GM18511 (cell line): ENCODE results near the gene IGSF21.

Experiments
- ATAC-seq: cut with Tn5 transposase; IDR thresholded peaks from one replicate; pipeline ENCODE4 v1.9.1; 2021; ENCODE audit warnings: mild to moderate bottlenecking, moderate library complexity; ENCODE audit not compliant: unreplicated experiment

The IGSF21 gene

GRCh38 chr1:18323259-18323658 is 215.7 kb downstream of the IGSF21 start:
- no peak for ATAC-seq

- ATAC-seq: no peak
These were observed 216.6 kb downstream of the IGSF21 start for GRCh38 chr1:18324246-18324645.

GRCh38 chr1:18325136-18325535 is 217.5 kb downstream of the IGSF21 start:
- ATAC-seq: no peak

- no peak for ATAC-seq
These were observed 218.8 kb downstream of the IGSF21 start for GRCh38 chr1:18326211-18326897.

GRCh38 chr1:18327650-18328049 is 220.1 kb downstream of the IGSF21 start:
- no peak for ATAC-seq

GRCh38 chr1:18328803-18329202 is 221.2 kb downstream of the IGSF21 start:
- ATAC-seq: no peak

- ATAC-seq: no peak
These were observed 222.1 kb downstream of the IGSF21 start for GRCh38 chr1:18329469-18330253.

GRCh38 chr1:18332576-18332975 is 225.0 kb downstream of the IGSF21 start:
- no peak for ATAC-seq

- ATAC-seq: no peak
These were observed 225.6 kb downstream of the IGSF21 start for GRCh38 chr1:18333220-18333619.

- no peak for ATAC-seq
These were observed 229.2 kb downstream of the IGSF21 start for GRCh38 chr1:18336801-18337200.

- ATAC-seq: no peak
These were observed 230.2 kb downstream of the IGSF21 start for GRCh38 chr1:18337757-18338156.

- ATAC-seq: no peak
These were observed 231.6 kb downstream of the IGSF21 start for GRCh38 chr1:18339161-18339560.

GRCh38 chr1:18340158-18340764 is 232.7 kb downstream of the IGSF21 start:
- no peak for ATAC-seq

- no peak for ATAC-seq
These were observed 233.2 kb downstream of the IGSF21 start for GRCh38 chr1:18340787-18341186.

GRCh38 chr1:18341291-18342069 is 233.9 kb downstream of the IGSF21 start:
- ATAC-seq: no peak

GRCh38 chr1:18342744-18343143 is 235.1 kb downstream of the IGSF21 start:
- no peak for ATAC-seq

- ATAC-seq: no peak
These were observed 236.0 kb downstream of the IGSF21 start for GRCh38 chr1:18343581-18343980.

GRCh38 chr1:18344755-18345154 is 237.2 kb downstream of the IGSF21 start:
- no peak for ATAC-seq

GRCh38 chr1:18347559-18347958 is 240.0 kb downstream of the IGSF21 start:
- ATAC-seq: no peak

- no peak for ATAC-seq
These were observed 240.8 kb downstream of the IGSF21 start for GRCh38 chr1:18348354-18348753.

GRCh38 chr1:18350747-18351146 is 243.1 kb downstream of the IGSF21 start:
- no peak for ATAC-seq
